D341Med (cell line): ENCODE results near the gene TTC21A.

Source experiments
- DNase-seq: peaks from one replicate; pipeline ENCODE4 v3.0.0; 2012; ENCODE audit warnings: low spot score

TTC21A gene

DNA sequence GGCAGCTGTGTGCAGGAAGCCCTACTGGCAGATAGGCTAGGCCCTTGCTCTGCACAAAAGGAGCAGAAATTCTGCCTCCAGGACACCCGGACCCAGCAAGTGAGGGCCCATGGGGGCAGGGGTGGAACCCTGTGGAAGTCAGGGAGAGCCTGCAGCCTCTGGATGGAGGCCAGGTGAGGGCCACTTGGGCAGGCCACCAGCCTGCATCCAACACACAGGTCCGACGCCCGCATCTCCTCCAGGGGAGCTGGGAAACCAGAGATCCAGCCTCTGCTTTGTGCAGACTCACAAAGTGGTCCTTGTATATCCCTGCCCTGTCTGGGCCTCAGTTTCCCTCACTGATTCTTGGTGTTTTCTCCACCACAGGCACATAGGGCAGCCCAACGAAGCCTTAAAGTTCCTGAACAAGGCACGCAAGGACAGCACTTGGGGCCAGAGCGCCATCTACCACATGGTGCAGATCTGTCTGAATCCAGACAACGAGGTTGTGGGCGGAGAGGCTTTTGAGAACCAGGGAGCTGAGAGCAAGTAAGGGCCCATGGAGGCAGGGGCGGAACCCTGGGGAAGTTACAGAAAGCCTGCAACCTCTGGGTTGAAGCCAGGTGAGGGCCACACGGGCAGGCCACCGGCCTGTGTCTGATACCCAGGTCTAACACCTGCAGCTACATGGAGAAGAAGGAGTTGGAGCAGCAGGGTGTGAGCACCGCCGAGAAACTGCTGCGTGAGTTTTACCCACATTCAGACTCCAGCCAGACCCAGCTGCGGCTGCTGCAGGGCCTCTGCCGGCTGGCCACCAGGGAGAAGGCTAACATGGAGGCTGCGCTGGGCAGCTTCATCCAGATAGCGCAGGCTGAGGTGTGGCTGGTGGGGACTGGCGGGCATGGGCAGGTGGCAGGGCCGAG, 29.3 kb downstream of the TTC21A start:
- DNase-seq = no peak

DNA sequence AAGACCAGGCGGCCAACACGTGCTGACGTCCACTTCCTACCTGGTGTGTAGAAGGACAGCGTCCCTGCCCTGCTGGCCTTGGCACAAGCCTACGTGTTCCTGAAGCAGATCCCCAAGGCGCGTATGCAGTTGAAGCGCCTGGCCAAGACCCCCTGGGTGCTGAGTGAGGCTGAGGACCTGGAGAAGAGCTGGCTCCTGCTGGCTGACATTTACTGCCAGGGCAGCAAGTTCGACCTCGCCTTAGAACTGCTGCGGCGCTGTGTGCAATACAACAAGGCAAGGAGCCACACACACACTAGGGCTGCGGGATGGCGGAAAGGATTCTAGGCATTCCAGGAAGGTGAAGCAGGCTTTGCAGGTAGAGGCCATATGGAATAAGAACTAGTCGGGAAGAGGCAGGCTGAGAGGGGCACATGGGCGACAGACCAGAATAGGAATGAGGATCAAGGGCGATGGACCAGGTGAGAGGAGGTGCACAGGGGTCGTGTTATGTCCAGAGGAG, 30.0 kb downstream of the TTC21A start:
- no peak for DNase-seq

DNA sequence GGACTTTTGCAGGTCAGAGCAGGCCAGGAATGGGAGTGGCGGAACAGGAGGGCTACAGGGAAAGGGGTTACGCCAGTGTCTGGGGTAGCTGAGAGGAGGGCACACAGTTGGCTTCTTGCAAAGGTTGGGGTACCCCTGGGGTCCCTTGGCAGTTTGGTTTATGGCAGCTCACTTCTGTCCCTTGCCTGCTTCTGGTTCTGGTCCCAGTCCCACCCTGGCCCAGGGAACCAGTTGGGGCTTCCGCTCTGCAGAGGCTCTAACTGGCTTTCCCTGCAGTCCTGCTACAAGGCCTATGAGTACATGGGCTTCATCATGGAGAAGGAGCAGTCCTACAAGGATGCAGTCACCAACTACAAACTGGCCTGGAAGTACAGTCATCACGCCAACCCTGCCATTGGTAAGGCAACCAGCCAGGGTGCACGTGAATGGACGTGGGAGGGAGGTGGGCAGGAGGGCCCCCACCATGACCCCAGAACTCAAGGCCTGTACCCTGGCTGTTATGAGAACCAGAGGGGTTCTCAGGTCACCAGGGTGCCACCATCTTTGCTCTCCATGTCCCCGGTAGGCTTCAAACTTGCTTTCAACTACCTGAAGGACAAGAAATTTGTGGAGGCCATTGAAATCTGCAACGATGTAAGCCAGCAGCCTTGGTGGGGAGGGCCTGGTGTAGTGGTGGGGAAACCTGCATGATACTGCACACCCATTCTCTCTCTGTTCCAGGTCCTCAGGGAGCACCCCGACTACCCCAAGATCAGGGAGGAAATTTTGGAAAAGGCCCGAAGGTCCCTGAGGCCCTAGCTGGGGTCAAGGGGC, 30.7 kb downstream of the TTC21A start:
- no peak for DNase-seq

DNA sequence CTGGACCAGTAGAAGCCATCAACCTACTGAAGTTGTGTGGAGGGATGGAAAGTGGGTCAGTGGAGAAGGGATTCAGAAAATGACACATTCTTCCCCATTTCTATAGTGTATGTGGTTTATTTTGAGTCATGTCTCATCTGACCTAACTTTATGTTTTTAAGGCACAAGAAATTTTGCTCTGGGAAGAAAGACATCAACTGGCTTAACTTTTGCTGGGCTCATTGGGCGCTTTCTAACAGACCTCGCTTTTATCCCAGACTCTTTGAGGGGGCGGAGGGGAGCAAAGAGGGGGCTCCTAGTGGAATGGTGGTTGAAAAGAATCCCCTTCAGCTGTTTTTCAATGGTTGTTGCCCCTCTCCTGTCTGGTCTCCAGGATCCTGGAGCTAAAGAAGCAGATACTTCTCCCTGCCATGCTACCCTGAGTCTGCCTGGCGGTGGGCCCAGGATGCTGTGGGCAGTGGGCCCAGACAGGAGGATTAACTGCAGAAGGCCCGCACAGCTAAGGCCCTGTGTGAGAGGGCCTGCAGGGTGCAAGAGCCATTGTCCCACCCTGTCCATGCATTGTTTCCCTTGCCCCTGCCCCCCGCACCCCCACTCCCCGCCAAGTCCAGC, 31.4 kb downstream of the TTC21A start:
- DNase-seq = peak; percentile 64

DNA sequence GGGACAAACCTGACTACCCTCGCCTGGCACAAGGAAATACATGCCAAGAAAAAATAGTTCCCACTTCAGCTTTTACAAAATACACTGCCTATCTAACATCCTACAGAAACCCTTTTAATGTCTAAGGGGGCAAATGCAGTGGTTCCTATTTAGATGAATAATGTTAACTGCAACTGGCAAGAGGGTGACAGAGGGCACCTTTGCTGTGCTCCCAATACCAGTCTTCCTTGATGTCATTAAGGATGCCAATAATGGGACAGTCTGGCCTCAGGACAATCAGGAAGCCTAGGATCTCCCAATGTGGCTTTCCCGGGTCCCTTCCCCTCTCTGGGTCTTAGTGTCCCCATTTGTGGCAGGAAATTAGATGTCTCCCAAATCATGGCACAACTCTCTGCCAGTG, 32.0 kb downstream of the TTC21A start:
- no peak for DNase-seq

DNA sequence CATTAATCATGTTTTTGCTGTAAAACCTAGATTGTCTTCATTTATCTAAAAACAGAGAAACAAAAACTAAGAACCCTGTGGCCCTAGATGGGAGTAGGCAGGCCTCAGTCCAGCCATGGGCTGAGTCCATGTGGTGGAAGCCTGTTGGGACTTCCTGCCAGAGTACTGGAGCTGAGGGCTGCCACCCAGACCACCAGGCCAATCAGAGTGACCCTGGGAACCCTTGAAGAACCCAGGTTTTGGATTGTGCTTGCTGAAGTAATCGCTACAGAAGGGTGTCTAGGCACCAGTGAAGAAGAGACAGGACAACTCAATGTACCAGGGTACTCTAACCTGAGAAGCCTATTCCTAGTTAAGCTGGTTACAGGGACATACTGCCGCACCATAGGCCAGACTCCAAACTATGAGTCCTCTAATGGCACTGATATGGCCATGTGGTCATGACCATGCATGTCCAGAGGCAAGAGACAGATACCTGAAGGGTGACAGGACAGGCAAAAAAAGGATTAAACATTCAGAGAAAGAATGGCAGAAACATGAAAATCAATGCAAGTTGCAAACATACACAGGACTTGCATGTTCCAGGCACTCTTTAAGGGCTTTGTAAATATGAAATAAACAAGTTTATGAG, 33.0 kb downstream of the TTC21A start:
- DNase-seq = no peak

DNA sequence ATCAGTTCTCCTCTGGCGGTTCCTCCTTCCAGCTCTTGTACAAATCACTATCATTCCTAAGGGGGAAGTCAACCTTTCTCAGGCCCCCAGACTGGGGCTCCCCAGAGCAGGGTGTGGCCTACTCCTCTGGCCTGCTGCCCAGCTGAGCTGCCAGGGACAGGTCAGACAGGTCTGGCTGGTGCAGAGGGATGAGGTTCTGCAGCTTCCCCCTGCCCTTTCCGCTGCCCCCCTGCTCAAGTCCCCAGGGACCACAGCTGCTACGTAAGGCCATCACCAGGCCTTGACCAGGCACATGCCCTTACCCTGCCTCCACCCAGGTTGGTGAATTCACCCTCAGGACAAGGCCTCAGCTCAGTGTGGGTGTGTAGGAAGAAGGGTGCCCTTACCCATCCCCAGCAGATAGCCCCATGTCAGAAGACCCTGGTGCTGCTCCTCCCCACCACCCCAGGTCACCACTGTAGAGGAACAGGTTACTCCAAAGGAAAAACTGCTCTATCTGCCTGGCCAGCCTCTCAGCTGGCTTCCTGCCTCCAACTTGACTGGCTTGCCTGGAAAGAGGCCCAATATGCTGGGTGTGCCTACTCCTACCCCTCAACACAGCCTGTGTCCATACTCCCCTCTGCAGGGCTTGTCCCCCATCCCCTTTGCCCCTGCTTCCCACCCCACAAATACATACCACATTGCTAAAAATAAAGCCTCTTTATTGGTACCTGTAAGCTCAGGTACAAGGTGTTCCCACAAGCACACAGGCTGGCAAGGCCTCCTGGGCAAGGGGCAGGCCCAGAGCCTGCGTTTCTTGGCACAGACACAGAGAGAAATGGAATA, 33.9 kb downstream of the TTC21A start:
- DNase-seq = no peak

DNA sequence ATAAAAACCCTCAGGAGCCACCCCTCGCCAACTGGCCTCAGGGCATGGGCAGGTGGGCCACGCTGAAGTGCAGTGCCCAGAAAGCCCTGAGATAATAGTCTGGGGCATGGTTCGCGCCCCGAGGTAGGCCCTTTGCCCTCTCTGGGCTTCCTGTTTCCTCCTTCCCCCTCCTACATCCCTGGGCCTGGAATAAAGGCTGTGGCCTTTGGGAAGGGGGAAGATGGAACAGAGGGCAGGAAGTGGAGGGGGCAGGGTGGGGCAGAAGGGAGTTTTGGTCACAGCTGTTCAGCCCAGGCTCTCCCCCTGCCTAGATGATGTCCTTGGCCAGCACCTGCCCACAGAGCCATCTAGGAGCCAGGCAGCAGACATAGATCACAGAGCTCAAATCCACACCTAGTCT, 34.6 kb downstream of the TTC21A start:
- DNase-seq = no peak

DNA sequence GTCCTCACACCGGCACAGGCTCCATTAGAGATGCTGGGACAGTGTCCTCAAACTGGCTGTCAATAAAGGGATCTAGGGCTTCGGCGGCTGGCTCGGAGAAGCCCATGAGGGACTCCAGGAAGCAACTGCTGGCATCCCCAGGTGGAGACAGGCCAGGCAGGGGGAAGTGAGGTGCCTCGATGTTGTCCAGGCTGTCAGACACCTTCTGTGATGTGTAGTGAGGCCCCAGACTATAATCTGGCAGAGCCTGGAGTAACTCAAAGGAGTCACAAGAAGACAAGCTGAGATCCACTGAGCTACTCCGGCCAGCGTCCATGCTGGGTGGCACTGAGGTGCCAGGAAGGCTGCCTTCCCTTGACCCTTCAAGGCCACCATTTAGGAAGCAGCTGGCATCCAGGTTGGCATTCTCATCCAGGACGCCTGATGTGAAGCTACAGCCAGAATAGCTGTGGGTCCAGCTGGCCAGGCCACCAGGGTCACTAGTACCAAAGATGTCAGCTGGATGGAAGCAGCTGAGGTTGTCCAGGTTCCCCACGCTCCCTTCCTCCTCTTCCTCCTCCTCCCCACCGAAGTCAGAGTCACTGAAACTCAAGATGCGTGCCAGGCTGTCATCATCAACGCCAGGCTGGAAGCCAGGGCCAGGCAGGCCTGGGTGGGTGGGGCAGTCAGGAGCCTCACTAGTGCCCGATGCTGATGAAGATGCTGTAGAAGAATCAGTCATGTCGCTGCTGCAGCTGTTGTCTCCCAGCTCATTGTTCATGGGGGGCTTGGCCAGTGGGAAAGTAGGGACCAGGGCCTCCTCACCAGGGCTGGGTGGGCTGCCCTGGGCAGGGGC, 35.8 kb downstream of the TTC21A start:
- DNase-seq = no peak

DNA sequence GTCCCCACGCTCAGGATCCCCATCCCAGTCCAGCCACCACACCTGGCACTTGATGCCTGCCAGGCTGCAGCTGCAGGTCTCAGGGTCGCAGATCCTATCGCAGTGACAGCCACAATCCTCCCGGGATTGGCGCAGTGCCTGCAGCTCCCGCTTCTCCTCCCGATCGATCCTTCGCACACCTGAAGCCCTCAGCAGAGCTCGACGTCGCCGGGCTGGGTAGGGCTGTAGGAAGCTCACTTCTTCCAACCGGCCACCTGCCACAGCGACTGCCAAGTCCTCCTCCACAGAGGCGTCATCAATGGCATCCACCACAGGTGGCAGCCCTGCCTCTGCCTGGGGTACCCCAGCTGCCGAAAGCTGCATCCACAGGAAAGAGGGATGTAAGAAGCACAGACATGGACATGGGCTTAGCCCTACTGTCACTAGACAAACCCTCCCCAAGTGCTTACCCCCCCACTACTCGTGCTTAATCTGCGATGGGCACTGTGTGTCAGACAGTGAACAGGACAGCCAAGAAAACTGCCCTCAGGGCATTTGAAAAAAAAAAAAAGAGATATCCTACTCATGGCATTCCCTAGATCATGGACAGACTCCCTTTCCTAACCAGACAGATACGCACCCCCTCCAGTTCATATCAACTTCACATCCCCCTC, 36.7 kb downstream of the TTC21A start:
- DNase-seq = no peak

DNA sequence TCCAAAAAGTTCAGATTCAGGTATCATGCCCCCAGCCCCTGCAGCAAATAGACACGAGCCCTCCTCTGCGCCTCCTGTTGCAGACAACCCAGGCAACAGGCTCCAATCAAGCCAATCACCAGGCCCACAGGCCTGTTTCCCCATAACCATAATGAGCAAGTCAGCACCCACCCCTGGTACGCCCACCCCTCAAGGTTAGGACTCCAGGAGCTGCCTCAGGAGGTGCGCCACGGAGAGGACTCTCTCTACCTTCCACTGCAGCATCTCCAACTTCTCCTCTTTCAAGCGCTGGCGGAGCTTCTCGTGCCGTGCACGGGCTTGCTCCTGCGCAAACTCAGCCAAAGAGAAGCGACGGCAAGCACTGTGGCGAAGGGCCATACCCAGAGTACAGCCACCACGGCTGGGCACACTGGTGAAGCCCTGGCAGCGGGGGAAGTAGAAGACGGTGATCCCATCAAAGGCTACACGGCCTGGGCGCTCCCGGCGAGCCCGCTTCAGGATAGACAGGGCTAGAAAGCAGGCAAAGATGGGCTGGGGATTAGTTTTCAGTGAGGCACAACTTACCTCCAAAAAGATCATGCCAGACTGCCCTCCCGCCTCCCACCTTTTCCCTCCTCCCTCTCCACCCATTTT, 37.4 kb downstream of the TTC21A start:
- no peak for DNase-seq

DNA sequence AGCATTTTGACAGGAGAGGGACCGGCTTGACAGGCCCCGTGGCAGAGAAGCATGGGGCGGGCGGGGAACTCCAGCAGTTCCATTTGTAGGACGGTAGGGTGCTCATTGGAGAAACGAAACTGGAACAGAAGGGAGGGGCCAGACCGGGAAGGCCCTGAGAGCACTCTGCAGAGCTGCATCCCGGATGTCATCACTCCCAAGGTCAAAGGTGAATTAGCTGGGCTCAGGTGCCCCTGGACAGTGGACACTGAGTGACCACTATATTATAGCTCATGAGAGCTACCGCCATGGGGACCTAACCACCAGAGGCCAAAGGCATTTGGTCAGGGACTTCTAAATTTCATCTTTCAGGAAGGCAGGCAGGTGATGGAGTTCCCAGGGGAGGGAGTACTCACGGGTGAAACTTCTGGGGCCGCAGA, 38.6 kb downstream of the TTC21A start:
- DNase-seq = no peak

DNA sequence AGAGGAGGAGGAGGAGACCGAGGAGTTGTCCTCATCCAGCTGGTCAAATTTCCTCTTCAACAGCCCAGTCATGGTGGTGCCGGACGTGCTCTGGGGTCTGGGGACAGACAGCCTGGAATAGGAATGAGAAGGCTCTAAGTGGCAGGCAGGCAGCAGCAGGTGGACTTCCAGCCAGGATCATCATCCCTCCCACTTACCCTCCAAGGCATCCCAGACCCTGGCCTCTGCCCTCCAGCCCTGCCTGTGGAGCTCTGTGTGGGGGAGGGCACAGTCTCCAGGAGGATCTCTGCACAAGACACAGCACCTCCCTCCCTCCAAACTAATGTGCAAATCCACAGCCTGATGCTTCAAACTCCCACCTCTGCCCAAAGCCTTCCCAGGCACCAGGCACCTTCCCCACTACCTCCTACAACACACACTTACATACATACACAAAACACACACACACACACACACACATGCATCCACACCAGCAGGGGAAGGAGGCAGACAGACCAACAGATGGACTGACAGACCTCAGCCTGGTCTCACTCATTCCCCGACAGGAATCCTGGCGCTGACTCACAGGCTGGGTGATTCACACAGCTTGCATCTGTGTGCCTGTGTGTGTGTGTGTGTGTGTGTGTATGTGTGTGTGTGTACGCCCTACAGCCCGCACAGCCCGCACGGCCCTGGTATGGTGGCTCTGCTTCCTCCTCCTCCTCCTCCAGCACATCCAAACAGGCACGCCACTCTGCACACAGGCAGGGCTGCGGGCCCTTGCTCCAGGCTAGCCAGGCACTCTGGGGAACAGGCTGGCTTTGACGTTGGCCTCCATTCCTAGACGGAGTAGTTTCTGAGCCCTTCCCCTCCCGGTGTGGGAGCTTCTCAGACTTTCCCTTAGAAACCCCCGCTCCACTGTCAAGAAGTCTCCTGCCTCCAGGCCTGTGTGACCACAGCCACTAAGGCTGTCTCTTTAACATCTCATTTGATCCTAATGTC, 39.4 kb downstream of the TTC21A start:
- DNase-seq = peak; percentile 54

DNA sequence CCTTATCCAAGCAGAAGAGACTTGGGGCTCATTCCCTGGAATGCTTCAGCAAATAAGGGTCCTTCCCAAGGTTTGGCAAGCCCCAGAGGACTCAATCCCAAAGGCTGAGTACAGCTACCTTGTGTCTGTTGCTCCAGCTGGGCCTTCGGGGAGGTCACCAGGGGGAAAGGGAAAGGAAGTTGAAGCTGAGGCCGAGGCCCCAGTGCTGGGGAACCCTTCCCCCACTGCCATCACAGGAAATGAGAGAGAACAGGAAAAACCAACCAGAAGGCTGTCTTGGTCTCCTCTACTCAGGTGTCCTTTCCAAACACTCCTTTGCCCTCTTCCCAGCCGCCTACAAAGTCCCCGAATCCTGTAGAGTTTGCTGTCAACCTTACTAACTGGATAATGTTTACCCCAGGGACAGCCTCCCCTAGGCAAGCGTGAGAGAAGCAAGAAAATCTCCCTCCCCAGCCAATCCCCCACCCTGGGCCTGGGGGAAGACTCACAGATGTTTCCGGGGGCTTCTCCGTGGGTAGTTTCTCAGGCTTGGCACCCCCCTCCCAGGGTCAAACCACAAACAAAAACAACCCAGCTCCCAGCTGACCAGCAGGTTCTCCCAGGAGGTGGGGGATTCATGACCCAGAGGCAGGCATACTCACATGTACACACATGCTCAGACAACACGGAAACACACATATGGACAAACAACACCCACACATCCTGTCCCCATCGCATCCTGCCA, 40.4 kb downstream of the TTC21A start:
- no peak for DNase-seq

DNA sequence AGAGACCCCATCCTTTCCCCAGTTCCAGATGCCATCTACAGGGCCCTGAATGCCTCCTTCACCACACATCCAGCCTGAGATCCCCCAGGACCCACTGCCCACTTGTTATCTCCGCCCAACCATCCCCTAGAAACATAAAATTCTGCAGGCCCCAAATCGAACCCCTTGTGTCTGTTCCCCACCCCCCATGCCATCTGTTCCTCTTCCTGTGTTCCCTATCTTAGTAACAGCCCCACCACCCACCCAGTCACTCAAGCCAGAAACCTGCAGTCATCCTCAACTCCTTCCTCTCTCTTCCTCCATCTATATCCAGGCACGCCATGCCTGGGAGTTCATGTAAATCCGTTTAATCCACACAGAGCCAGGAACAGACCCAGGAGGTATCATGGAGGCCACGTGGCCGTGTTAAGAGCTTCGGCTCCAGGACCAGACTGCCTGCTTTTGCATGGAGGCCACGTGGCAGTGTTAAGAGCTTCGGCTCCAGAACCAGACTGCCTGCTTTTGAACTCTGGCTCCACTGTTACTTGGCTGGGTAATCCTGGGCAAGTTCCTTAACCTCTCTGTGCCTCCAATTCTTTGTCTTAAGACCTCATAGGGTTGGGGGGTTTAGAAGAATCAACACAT, 41.1 kb downstream of the TTC21A start:
- no peak for DNase-seq

DNA sequence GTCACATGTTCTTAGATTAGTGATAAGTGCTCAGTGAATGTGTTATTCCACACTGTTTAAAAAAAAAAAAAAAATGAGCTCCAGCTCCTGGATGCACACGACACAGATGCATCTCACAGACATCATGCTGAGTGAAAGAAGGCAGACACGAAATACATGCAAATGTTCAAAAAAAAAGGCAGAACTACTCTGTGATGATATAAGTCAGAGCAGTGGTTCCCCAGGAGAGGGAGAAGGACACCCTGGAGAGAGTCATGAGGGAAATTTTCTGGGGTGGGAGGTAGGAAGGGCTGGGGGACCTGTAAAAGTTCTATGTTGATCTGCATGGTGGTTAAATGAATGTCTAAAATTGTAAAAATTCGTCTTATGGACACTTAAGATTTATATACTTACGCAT, 41.6 kb downstream of the TTC21A start:
- no peak for DNase-seq
